ENCODE data around the gene ZNF91.
A peak's percentile ranks its signal among the peaks of the same experiment; 100 is the strongest.
"Not testable (repeated sequence)": the region's sequence is repeated elsewhere in the genome, so short reads cannot be mapped to it uniquely, and the experiment has no call there.

The ZNF91 gene

DNA sequence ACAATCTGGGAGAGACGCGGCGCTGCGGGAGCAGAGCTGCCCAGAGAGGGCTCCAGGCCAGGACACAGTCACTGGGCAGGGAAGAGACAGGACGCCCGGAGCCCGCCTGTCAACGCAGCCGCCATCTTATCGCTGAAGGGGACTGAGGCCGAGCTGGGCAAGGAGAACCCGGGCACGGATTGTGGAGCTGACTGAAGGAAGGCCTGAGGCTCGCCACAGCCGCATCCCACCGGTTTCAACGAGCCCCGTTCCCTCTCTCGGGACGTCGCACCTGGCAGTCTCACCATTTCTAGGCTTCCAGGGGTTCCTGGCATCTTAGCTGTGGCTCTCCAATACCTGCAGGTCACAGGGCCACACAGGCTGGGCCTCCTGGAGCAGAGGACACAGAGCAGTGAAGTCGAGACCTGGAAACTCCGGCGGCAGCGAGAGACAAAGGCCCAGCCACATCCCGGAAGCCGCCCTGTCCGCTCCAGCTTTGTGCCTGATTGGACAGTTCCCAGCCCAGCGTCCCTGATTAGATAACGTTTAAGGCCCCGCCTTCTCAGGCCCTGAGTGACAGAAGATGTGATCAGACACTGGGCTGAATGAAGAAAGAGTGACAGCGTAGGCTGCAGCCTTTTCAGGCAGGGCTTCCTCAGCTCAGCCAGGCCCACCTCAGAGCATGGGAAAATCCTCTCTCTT is at the start of gene ZNF91:
TSS of gene ZNF91 (minus strand) at position 431 of the 681 bp plus-strand sequence. CDS start at position 314, 117 bp downstream.
- peak; percentile 89 for DNase-seq (ENCODE audit: low spot score)
- peak; percentile 92 for FAIRE-seq

DNA sequence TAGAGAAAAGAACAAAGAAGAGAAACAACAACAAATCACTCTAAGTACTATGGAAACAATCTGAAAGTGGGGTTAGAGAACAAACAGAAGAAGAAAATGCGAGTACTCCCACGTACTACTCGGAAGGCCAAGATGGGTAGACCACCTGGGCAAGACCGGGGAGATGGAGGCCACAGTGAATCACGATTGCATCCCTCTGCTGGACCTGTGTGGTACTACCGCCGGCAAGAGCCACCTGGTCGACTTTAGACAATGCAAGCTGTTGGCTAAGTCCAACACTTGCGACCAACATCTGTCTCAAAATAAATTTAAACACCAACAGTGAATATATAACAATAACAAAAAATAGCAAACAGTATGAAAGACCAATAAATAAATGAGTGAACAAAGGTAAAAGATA is 45.5 kb upstream of the ZNF91 start:
- FAIRE-seq (no peak), DNase-seq (ENCODE audit: low spot score) (no peak)

DNA sequence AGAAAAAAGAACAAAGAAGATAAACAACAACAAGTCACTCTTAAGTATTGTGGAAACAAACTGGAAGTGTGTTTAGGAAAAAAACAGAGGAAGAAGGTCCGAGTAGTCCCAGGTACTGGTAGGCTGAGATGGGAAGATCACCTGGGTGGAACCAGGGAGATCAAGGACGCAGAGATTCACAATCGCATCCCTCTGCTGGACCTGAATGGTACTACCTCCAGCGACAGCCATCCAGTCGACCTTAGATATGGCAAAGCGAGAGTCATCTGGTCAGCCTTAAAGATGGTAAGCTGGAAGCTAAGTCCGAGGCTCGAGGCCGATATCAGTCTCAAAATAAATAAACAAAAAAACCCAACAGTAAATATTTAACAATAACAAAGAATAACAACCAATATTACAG is 44.9 kb upstream of the ZNF91 start:
- DNase-seq (ENCODE audit: low spot score) (no peak), FAIRE-seq (no peak)

DNA sequence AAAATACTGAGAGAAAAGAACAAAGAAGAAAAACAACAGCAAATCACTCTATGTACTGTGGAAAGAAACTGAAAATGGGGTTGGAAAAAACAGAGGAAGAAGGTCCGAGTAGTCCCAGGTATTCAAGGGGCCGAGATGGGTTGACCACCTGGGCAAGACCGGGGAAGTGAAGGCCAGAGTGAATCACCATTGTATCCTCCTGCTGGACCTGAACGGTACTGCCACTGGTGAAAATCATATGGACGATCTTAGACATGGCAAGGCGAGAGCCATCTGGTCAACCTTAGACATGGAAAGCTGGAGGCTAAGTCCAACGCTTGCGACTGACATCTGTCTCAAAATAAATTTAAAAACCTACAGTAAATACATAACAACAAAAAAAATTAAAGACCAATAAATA is 44.4 kb upstream of the ZNF91 start:
- no peak for FAIRE-seq
- no peak for DNase-seq (ENCODE audit: low spot score)

DNA sequence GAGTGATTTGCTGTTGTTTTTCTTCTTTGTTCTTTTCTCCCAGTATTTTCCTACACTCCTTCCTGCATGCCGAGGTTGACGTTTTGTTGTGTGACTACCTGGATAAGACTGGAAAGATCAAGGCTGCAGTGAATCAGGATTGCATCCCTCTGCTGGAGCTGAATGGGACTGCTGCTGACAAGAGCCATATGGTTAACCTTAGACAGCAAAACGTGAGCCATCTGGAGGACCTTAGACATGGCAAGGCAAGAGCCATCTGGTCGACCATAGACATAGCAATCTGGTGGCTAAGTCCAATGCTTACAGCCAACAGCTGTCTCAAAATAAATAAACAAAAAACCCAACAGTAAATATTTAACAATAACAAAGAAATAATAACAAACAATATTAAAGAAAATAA is 42.6 kb upstream of the ZNF91 start:
- DNase-seq (ENCODE audit: low spot score) (no peak), FAIRE-seq (no peak)

DNA sequence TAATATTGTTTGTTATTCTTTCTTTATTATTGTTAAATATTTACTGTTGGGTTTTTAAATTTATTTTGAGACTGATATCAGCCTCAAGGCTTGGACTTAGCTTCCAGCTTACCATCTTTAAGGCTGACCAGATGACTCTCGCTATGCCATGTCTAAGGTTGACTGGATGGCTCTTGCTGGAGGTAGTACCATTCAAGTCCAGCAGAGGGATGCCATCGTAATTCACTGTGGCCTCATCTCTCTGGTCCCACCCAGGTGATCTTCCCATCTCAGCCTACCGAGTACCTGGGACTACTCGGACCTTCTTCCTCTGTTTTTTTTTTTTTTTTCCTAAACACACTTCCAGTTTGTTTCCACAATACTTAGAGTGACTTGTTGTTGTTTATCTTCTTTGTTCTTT is 41.7 kb upstream of the ZNF91 start:
- DNase-seq (ENCODE audit: low spot score), result no peak

DNA sequence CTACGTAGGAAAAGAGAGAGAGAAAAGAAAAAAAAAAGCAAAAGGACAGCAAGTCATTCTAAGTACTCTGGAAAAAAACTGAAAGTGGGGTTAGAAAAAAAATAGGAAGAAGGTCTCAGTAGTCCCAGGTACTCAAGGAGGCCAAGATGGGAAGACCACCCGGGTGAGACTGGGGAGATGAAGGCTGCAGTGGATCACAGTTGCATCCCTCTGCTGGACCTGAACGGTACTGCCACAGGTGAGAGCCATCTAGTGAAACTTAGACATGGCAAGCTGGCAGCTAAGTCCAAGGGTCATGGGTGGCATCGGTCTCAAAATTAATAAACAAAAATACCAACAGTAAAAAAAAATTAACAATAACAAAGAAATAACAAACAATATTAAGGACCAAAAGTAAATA is 41.0 kb upstream of the ZNF91 start:
- FAIRE-seq, result no peak
- DNase-seq (ENCODE audit: low spot score), result no peak

More for the DNA sequence above, 41.7 kb upstream of the ZNF91 start:
- FAIRE-seq, result no peak

DNA sequence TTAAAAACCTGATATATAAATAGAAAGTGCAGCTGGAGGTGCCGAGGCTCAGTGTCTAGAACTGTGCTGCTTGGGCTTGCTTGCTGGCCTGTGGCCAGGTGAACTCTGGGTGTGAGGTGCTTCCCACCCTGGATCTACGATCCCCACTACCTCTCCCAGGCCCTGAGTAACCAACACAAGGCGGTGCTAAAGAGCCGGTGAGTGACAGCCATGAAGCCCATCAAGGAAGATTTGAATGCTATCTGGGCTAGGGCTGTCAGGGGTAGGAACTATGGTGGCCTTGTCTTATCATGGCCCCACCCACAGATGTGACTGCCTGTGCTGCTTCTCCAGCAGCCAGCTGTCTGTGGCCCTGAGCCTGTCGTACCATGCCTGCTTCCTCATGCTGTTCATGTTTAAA is 25.6 kb upstream of the ZNF91 start:
- FAIRE-seq, result no peak
- DNase-seq (ENCODE audit: low spot score), result no peak

DNA sequence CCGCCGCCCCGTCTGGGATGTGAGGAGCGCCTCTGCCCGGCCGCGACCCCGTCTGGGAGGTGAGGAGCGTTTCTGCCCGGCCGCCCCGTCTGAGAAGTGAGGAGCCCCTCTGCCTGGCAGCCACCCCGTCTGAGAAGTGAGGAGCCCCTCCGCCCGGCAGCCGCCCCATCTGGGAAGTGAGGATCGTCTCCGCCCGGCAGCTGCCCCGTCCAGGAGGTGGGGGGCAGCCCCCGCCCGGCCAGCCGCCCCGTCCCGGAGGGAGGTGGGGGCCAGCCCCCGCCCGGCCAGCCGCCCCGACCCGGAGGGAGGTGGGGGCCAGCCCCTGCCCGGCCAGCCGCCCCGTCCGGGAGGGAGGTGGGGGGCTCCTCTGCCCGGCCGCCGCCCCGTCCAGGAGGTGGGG is 24.0 kb upstream of the ZNF91 start:
- DNase-seq (ENCODE audit: low spot score); FAIRE-seq: not testable (repeated sequence)

DNA sequence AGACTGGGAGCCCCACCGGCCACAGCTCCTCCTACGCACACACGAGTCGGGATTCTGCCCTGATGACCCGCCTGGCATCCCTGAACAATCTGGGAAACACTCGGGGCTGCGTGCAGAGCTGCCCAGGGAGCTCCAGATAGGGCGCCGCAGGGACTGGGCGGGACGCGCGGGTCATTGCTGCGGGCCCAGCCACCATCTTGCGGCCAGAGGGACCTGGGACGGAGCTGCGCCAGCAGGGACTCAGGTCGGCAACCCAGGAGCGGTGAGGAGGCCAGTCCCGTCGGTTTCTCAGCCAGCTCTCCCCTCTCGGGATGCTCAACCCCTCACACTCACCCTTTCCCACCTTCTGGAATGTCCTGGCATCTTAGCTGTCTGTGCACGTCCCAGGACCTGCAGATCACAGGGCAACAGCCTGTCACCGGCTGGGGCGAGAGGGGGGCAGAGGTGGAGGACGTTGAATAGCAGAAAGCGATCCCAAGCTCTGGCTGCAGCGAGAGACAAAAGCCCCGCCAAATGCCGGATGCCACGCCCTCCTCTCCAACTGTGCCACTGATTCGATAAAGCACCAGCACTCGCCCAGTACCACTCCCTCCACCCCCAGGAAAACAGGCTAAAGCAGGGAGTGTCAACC is 20.4 kb upstream of the ZNF91 start:
- DNase-seq (ENCODE audit: low spot score) (no peak), FAIRE-seq (no peak)

DNA sequence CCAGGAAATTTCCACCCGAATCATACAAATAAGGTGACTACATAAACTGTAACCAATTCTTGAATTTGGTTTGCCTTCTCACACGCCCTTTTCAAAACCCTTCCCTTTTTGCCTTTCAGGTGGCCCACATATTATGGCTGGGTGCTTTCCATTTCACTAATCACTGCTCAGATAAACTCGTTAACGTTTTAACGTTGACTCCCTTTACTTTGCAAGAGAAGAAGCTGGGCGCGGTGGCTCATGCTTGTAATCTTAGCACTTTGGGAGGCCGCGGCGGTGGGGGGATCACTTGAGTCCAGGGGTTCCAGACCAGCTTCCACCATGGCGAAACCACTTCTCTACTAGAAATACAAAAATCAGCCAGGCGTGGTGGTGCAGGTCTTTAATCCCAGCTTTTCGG is 19.8 kb upstream of the ZNF91 start:
- FAIRE-seq, result no peak
- DNase-seq (ENCODE audit: low spot score), result no peak

DNA sequence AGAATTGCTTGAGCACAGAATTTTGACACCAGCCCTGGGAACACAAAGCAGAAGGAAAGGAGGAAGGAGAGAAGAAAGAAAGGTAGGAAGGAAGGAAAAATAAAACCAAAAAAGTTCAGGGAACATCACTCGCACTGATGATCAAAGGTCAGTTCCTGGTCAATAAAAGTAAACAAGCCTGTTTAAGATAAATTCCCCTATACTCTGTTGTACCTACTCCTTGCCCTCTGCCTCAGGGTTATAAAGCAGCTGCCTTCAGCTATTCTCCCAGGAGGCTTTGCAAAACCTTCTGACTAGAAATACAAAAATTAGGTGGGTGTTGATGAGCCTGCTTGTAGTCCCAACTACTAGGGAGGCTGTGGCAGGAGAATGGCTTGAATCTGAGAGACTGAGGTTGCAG is 14.9 kb upstream of the ZNF91 start:
- FAIRE-seq, result no peak
- no peak for DNase-seq (ENCODE audit: low spot score)

DNA sequence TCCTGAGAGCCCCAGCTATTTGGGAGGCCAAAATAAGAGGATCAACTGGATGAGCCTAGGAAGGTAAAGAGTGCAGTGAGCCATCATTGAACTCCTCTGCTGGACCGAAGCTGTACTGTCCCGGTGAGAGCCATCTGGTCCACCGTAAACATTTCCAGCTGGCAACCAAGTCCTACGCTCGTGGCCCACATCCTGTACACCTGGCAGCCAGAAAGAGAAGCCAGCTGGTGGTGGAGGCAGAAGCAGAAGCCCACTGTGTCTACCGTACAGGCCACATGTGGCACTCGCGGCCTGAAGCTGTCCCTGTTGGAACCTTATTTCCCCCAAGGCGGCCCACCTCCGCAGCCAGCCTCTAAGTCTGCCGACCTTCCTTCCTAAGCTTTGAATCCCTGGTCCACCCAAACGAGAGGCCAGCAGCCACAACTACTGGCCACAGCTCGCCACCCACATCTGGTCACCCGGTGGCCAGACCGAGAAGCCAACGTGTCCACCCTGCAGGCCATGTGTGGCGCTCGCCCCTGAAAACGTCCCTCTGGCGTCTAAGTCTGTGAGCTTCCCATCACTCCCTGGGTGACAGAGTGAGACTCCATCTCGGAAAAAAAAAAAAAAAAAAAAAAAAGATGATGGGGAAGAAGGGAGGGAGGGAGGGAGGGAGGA is 14.2 kb upstream of the ZNF91 start:
- no peak for FAIRE-seq
- DNase-seq (ENCODE audit: low spot score), result no peak

DNA sequence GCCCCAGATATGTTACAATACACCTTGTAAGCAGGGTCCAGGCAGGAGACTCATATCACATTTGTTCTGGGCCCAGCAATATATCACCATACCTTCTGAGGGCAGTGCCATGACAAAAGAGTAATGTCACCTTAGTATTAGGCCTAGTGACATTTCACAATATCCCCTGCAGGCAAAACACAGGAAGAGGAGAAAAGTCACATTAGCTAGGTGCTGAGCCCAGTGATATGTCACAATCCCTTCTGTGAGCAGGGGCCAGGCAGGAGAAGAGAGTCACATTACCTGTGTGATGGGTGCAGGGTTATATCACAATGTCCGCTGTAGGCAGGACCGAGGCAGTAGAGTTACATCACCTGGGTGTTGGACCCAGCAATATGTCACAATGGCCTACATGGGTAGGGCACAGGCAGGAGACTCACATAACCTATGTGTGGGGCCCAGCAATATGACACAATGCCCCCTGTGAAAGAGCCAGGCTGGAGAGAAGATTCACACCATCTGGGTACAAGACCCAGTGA is 12.4 kb upstream of the ZNF91 start:
- FAIRE-seq, result no peak

DNA sequence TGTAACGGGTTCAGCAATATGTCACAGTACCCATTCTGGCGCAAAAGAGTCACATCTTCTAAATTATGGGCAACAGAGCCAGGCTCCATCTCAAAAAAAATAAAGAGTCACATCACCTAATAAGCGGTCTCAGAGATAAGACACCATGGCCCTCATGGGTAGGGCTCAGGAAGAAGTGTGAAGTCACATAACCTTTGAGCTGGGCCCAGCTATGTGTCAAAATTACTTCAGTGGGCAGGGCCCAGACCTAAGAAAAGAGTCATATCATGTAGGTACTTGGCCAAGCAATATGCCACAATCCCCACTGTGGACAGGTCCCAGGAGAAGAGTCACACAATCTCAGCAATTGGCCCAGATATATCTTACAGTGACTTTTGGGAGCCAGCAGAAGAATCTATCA is 11.4 kb upstream of the ZNF91 start:
- FAIRE-seq, result no peak
- no peak for DNase-seq (ENCODE audit: low spot score)

More for the DNA sequence above, 12.4 kb upstream of the ZNF91 start:
- no peak for DNase-seq (ENCODE audit: low spot score)

DNA sequence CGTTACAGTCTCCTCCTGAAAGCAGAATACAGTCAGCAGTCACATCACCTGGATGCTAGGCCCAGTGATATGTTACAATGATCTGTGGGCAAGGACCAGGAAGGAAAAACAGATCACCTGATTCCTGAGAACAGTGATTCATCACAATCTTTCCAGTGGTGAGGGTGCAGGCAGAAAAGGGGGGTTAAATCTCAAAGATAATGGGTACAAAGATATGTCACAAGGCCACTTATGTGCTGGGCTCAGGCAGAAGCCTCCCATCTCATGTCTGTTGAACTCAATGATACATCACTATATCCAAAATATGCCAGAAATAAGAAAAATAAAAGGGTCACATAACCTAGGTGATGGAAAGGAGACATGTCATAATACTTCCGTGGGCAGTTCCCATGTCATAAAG is 10.8 kb upstream of the ZNF91 start:
- no peak for DNase-seq (ENCODE audit: low spot score)
- no peak for FAIRE-seq

DNA sequence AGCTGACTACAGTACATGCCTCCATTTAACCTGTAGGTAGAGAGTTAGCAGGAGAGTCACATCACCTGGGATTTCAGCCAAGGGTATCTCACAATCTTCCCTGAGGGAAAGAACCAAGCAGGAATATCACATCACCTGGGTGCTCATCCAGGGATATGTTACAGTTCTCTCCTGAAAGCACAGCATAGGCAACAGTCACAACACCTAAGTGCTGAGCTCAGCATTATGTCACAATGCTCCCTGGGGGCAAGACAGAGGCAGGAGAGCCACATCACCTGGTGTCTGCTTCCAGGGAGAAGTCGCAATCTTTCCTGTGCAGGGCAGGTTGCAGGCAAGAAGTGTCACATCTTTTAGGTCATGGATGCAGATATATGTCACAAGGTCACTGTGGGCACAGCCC is 9.4 kb upstream of the ZNF91 start:
- FAIRE-seq, result no peak
- DNase-seq (ENCODE audit: low spot score), result no peak

DNA sequence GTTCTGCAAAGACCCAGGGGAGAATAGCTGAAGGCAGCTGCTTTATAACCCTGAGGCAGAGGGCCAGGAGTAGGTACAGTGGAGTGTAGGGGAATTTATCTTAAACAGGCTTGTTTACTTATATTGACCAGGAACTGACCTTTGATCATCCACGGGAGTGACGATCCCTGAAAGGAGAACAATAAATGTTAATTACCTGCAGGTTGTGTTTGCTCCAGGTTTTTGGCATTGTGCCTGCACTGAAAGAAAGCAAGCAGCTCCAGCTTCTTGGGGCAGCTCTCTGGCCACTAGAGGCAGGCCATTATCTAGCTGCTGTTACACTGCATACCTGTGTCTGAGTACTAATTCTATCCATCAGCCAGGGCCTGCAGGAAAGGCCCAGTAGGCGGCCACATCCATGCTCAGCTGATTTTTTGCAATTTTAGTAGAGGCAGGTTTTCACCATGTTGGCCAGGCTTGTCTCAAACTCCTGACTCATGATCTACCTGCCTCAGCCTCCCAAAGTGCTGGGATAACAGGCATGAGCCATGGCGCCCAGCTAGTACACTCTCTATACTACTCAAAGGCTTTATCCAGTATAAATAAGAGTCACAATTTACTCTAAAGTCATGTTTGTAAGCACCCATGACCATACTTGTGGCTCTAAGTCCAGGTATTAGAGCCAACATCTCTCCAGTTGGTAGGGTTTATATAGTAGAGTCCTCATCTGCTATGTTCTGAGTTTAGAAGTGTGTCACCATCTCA is 8.5 kb upstream of the ZNF91 start:
- DNase-seq (ENCODE audit: low spot score) (no peak), FAIRE-seq (no peak)

DNA sequence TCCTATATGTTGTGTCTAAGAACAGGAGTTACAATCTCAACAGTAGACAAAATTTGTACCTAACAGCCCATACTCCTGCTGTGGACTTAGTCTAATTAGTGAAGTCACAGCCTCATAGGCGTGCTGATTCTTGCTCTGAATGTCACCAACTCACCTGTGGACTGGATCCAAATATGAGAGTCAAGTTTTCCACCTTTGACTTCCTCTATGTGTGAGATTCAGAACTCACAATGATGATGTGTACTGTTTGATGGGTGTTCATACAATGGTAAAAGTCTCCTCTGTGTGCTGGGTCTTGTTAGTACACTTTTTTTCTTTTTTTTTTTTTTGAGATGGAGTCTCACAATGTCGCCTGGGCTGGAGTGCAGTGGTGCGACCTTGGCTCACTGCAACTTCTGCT is 7.8 kb upstream of the ZNF91 start:
- no peak for DNase-seq (ENCODE audit: low spot score)
- FAIRE-seq, result no peak

DNA sequence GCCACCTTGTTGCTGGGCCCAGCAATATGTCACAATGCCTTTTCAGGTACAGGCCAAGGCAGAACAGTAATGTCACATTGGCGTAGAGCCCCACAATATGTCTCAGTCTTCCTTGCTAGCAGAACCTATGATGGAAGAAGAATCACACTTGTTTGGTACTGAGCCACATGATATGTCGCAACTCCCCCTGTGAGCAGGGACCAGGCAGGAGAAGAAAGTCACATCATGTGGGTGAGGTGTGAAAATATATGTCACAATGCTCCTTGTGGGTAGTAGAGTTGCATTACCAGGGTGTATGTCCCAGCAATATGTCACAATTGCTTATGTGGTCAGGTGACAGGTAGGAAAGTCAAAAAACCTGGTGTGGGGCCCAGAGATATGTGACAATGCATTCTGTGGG is 7.1 kb upstream of the ZNF91 start:
- FAIRE-seq (no peak), DNase-seq (ENCODE audit: low spot score) (no peak)

DNA sequence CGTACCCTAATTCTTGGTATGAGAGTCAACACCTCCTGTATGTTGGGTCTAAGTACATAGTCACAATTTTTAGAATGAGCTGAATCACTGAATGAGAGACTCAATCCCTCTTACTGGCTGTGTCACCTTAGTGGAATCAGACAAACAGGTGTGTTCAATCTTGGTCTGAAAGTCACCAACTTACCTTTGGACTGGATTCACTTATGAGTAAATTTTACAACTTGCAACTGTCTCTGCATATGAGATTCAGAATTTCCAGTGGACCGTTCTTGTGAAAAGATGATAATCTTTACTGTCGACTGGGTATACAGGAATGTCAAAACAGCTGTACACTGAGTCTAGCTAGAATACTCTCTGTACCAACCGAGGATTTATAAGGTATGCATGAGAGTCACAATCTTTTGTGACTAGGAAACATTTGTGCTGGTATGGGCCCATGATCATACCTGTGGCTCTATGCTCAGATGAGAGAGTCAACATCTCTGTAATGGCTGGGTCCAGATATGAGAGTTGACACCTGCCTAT is 5.9 kb upstream of the ZNF91 start:
- DNase-seq (ENCODE audit: low spot score), result no peak
- no peak for FAIRE-seq

DNA sequence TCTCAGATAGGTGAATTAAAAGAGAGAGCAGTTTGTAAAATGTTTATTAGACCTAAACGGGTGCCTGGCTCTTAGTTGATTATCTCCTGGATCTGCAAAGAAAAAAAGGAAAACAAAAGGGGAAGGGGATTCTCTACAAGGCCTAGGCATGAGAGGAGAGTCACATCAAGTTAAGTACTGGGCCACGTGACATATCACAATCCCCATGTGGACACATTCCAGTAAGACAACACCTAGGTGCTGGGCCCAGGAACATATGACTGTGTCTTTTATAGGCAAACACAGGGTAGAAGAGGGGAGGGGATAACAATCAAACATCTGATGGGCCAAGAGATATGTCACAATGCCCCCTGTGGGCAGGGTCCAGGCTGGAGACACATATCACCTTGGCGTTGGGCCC is 4.2 kb upstream of the ZNF91 start:
- no peak for FAIRE-seq

More for the DNA sequence above, 4.2 kb upstream of the ZNF91 start:
- no peak for DNase-seq (ENCODE audit: low spot score)

Measured in RCC 7860 (cell line).